MG63 (cell line): ENCODE results near the gene SMIM8. TPM values are rescaled to one million over a fixed set of nuclear protein-coding genes. Genes with fewer than 3 reads are reported as not detected.
A peak's percentile ranks its signal among the peaks of the same experiment; 100 is the strongest.
"Not testable (repeated sequence)": the region's sequence is repeated elsewhere in the genome, so short reads cannot be mapped to it uniquely, and the experiment has no call there.

Experiments
- DNase-seq: peaks from one replicate; pipeline ENCODE4 v3.0.0-alpha.2; 2020
- H3K27me3 ChIP-seq: fragments of 250-450 bp; sonication (Bioruptor Pico); 2 replicates; pipeline ENCODE4 v1.5.1; 2020; ENCODE audit warnings: mild to moderate bottlenecking, moderate library complexity
- H3K36me3 ChIP-seq: fragments of 250-450 bp; sonication (Bioruptor Pico); 2 replicates; pipeline ENCODE4 v1.5.1; 2020; ENCODE audit warnings: mild to moderate bottlenecking, moderate library complexity
- H3K4me3 ChIP-seq: fragments of 250-450 bp; sonication (Bioruptor Pico); 2 replicates; pipeline ENCODE4 v1.5.1; 2020; ENCODE audit warnings: mild to moderate bottlenecking, moderate library complexity
- H3K9me3 ChIP-seq: fragments of 250-450 bp; sonication (Bioruptor Pico); 2 replicates; pipeline ENCODE4 v1.5.1; 2020; ENCODE audit warnings: mild to moderate bottlenecking, moderate library complexity
- total RNA-seq: library from RNA; depleted of rRNA; stranded (reverse); fragments of >200 nt; shearing (Covaris generic); gene quantifications from 2 replicates; pipeline ENCODE4 v1.2.3, GENCODE V29; 2014; ENCODE audit warnings: low replicate concordance; rRNA removed

SMIM8 gene
- total RNA-seq = 7.5 and 10.9 TPM in 2 replicates

- no peaks in the 10 kb centered on the region for H3K27me3 ChIP-seq
- H3K4me3 ChIP-seq = peak within 1 kb of the TSS; percentile 84
- peak; percentile 84 for DNase-seq
- no peaks in the 10 kb centered on the region for H3K36me3 ChIP-seq
- H3K9me3 ChIP-seq = no peaks in the 10 kb centered on the region
Measured at GRCh38 chr6:87322304-87323212, at the start of gene SMIM8. Gene SMIM8 (plus strand): TSS chr6:87322588. CDS start chr6:87337032, 14,444 bp downstream.

- no peaks in the 10 kb centered on the region for H3K27me3 ChIP-seq
- H3K36me3 ChIP-seq = no peaks in the 10 kb centered on the region
- H3K9me3 ChIP-seq = no peaks in the 10 kb centered on the region; the same call in 1 of the 2 replicates
- DNase-seq = peak; percentile 43
- H3K4me3 ChIP-seq = no peak overlapping the region
Measured at GRCh38 chr6:87274660-87275274, 47.6 kb upstream of the SMIM8 start.

GRCh38 chr6:87276624-87277023 lies 45.8 kb upstream of the SMIM8 start:
- no peak overlapping the region for H3K4me3 ChIP-seq
- H3K36me3 ChIP-seq = no peaks in the 10 kb centered on the region
- H3K27me3 ChIP-seq = no peaks in the 10 kb centered on the region
- H3K9me3 ChIP-seq = no peaks in the 10 kb centered on the region
- DNase-seq = no peak

- Histone ChIP-seq H3K36me3 (no peaks in the 10 kb centered on the region), H3K27me3 (no peaks in the 10 kb centered on the region), H3K9me3 (no peaks in the 10 kb centered on the region), H3K4me3 (no peak overlapping the region)
- no peak for DNase-seq
Measured at GRCh38 chr6:87277123-87277522, 45.3 kb upstream of the SMIM8 start.

- no peak for DNase-seq
- Histone ChIP-seq H3K9me3 (no peaks in the 10 kb centered on the region), H3K27me3 (no peaks in the 10 kb centered on the region), H3K36me3 (no peaks in the 10 kb centered on the region), H3K4me3 (no peak overlapping the region)
Measured at GRCh38 chr6:87279196-87279595, 43.2 kb upstream of the SMIM8 start.

- Histone ChIP-seq H3K27me3 (no peaks in the 10 kb centered on the region; the same call in 1 of the 2 replicates), H3K4me3 (no peak overlapping the region), H3K9me3 (no peaks in the 10 kb centered on the region), H3K36me3 (no peaks in the 10 kb centered on the region)
- DNase-seq = no peak
Measured at GRCh38 chr6:87281426-87281825, 41.0 kb upstream of the SMIM8 start.

GRCh38 chr6:87282743-87283142 lies 39.6 kb upstream of the SMIM8 start:
- no peaks in the 10 kb centered on the region for H3K9me3 ChIP-seq
- DNase-seq = no peak
- H3K27me3 ChIP-seq = no peaks in the 10 kb centered on the region; the same call in 1 of the 2 replicates
- no peak overlapping the region for H3K4me3 ChIP-seq
- no peaks in the 10 kb centered on the region for H3K36me3 ChIP-seq

GRCh38 chr6:87283461-87283860 lies 38.9 kb upstream of the SMIM8 start:
- no peak for DNase-seq
- Histone ChIP-seq H3K9me3 (no peaks in the 10 kb centered on the region), H3K27me3 (no peaks in the 10 kb centered on the region; the same call in 1 of the 2 replicates), H3K4me3 (no peak overlapping the region), H3K36me3 (no peaks in the 10 kb centered on the region)

- no peak overlapping the region for H3K4me3 ChIP-seq
- H3K27me3 ChIP-seq = no peaks in the 10 kb centered on the region; the same call in 1 of the 2 replicates
- no peaks in the 10 kb centered on the region for H3K9me3 ChIP-seq
- DNase-seq = no peak
- no peaks in the 10 kb centered on the region for H3K36me3 ChIP-seq
Measured at GRCh38 chr6:87287251-87287650, 35.1 kb upstream of the SMIM8 start.

- H3K4me3 ChIP-seq = no peak overlapping the region
- H3K9me3 ChIP-seq = no peaks in the 10 kb centered on the region
- no peaks in the 10 kb centered on the region for H3K36me3 ChIP-seq
- no peak for DNase-seq
- H3K27me3 ChIP-seq = no peaks in the 10 kb centered on the region; the same call in 1 of the 2 replicates
Measured at GRCh38 chr6:87289571-87289970, 32.8 kb upstream of the SMIM8 start.

GRCh38 chr6:87291883-87292282 lies 30.5 kb upstream of the SMIM8 start:
- H3K27me3 ChIP-seq = peaks cover 3% of the 10 kb centered on the region; the same call in 1 of the 2 replicates
- H3K36me3 ChIP-seq = no peaks in the 10 kb centered on the region
- no peak overlapping the region for H3K4me3 ChIP-seq
- DNase-seq = no peak
- H3K9me3 ChIP-seq = no peaks in the 10 kb centered on the region

- H3K27me3 ChIP-seq = peaks cover 3% of the 10 kb centered on the region; the same call in 1 of the 2 replicates
- no peaks in the 10 kb centered on the region for H3K9me3 ChIP-seq
- H3K4me3 ChIP-seq = no peak overlapping the region
- DNase-seq = no peak
- H3K36me3 ChIP-seq = no peaks in the 10 kb centered on the region
Measured at GRCh38 chr6:87293526-87293925, 28.9 kb upstream of the SMIM8 start.

- peak; percentile 62 for DNase-seq
- Histone ChIP-seq H3K36me3 (no peaks in the 10 kb centered on the region), H3K27me3 (peaks cover 13% of the 10 kb centered on the region)
Measured at GRCh38 chr6:87297119-87297518, 25.3 kb upstream of the SMIM8 start.

GRCh38 chr6:87301277-87301676 lies 21.1 kb upstream of the SMIM8 start:
- H3K36me3 ChIP-seq, H3K27me3 ChIP-seq, H3K9me3 ChIP-seq, DNase-seq, H3K4me3 ChIP-seq: not testable (repeated sequence)

More at GRCh38 chr6:87297119-87297518, 25.3 kb upstream of the SMIM8 start:
- Histone ChIP-seq H3K4me3 (no peak overlapping the region), H3K9me3 (no peaks in the 10 kb centered on the region)

GRCh38 chr6:87308970-87309369 lies 13.4 kb upstream of the SMIM8 start:
- Histone ChIP-seq H3K27me3 (peaks cover 21% of the 10 kb centered on the region), H3K4me3 (no peak overlapping the region), H3K9me3 (no peaks in the 10 kb centered on the region), H3K36me3 (no peaks in the 10 kb centered on the region)
- DNase-seq = peak; percentile 25

- Histone ChIP-seq H3K9me3 (no peaks in the 10 kb centered on the region), H3K4me3 (no peak overlapping the region), H3K27me3 (peaks cover 21% of the 10 kb centered on the region), H3K36me3 (no peaks in the 10 kb centered on the region)
- DNase-seq = no peak
Measured at GRCh38 chr6:87312860-87313259, 9.5 kb upstream of the SMIM8 start.

- DNase-seq = no peak
- H3K36me3 ChIP-seq = no peaks in the 10 kb centered on the region
- H3K27me3 ChIP-seq = peaks cover 21% of the 10 kb centered on the region
- H3K4me3 ChIP-seq = no peak overlapping the region
- H3K9me3 ChIP-seq = no peaks in the 10 kb centered on the region
Measured at GRCh38 chr6:87315071-87315470, 7.3 kb upstream of the SMIM8 start.
